Endodermal cell (in vitro differentiated cells): ENCODE results near the gene ZFP57. TPM values are rescaled to one million over a fixed set of nuclear protein-coding genes. Genes with fewer than 3 reads are reported as not detected.

ENCODE experiments used
- DNase-seq: peaks from one replicate; pipeline ENCODE4 v3.0.0-alpha.2; 2017
- H3K27ac ChIP-seq: 2 replicates; pipeline ENCODE4 v1.5.1; 2013; ENCODE audit warnings: mild to moderate bottlenecking, low read depth, low read length, moderate library complexity
- H3K27me3 ChIP-seq: 2 replicates; pipeline ENCODE4 v1.6.1; 2013; ENCODE audit warnings: mild to moderate bottlenecking, low read length, moderate library complexity; ENCODE audit not compliant: insufficient read depth, control insufficient read depth, poor library complexity, severe bottlenecking
- H3K36me3 ChIP-seq: 2 replicates; pipeline ENCODE4 v1.7.0; 2013; ENCODE audit warnings: mild to moderate bottlenecking, low read length, moderate library complexity; ENCODE audit not compliant: control insufficient read depth, insufficient read depth
- H3K4me1 ChIP-seq: one replicate; pipeline ENCODE4 v1.7.0; 2013; ENCODE audit warnings: low read length; ENCODE audit not compliant: control insufficient read depth, insufficient read depth
- H3K4me3 ChIP-seq: 2 replicates; pipeline ENCODE4 v1.5.1; 2013; ENCODE audit warnings: mild to moderate bottlenecking, low read length, moderate library complexity
- H3K9ac ChIP-seq: 2 replicates; pipeline ENCODE4 v1.6.1; 2013; ENCODE audit warnings: mild to moderate bottlenecking, low read length, moderate library complexity; ENCODE audit not compliant: poor library complexity, severe bottlenecking; ENCODE audit errors: extremely low read depth
- H3K9me3 ChIP-seq: 2 replicates; pipeline ENCODE4 v1.6.1; 2013; ENCODE audit warnings: mild to moderate bottlenecking, low read length, moderate library complexity; ENCODE audit not compliant: control insufficient read depth
- H3K27ac Mint-ChIP-seq: 2 replicates; pipeline ENCODE4 v1.8.0; 2020; ENCODE audit warnings: mixed read lengths
- H3K27me3 Mint-ChIP-seq: 2 replicates; pipeline ENCODE4 v1.8.0; 2021; ENCODE audit warnings: mild to moderate bottlenecking, mixed read lengths; ENCODE audit not compliant: insufficient read depth
- H3K36me3 Mint-ChIP-seq: 2 replicates; pipeline ENCODE4 v1.8.0; 2020; ENCODE audit warnings: low read depth, mixed read lengths
- H3K4me1 Mint-ChIP-seq: 2 replicates; pipeline ENCODE4 v1.8.0; 2020; ENCODE audit warnings: mixed read lengths
- H3K4me3 Mint-ChIP-seq: 2 replicates; pipeline ENCODE4 v1.8.0; 2020; ENCODE audit warnings: mild to moderate bottlenecking, moderate library complexity, mixed read lengths
- H3K9me3 Mint-ChIP-seq: 2 replicates; pipeline ENCODE4 v1.8.0; 2020; ENCODE audit warnings: mild to moderate bottlenecking, mixed read lengths
- WGBS, 2 experiments: methylation state at CpG; one replicate each; pipeline versions ENCODE4 v1.1.5 to v1.1.7; 2013; ENCODE audit warnings: missing lambda C conversion rate in 2 of 2, mixed read lengths in 1 of 2; ENCODE audit not compliant: insufficient coverage in 1 of 2, insufficient read length in 1 of 2; 5-methylcytosine and 5-hydroxymethylcytosine counted together
- total RNA-seq, 2 donors: library from RNA; stranded (reverse); fragmentation: NEBNext Ultra II Directional in 1 of 2; extraction: Animal tissue kit (Norgen Biotek cat#: 25700) in 1 of 2; gene quantifications; 2 replicates in 1 of 2; 3 replicates in 1 of 2; pipeline ENCODE4 v1.2.1, GENCODE V29; 2021
- TF ChIP-seq, protein P1 (sequence below): fragments of 200-600 bp; sonication (generic); conservative IDR thresholded peaks from 2 replicates; pipeline ENCODE4 v1.5.0; 2021; ENCODE audit warnings: antibody characterized with exemption, mild to moderate bottlenecking

Gene ZFP57
- total RNA-seq, 2 donors from 2014 or later = 0.24 to 0.59 TPM

DNA sequence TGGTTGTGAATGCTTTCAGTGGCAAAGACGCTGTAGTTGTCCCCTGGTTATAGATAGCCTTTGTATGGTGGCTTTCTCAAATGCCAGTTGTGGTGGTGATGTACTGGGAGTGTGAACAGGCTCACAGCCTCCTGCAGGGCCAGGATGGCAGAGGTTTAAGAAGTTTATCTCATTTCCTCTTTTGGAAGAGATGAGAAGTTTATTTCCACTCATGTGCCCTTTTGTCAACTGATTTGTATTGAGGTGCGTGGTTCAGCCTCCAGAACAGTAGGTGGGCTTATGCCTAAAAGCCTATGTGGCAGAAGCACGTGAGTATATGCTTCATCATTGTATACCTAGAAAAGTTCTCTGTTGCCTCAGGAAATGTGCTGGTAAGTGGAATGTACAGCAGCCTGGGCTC lies 13.7 kb upstream of the ZFP57 start:
- Mint-ChIP-seq H3K9me3 (peaks cover 7% of the 10 kb centered on the region), H3K4me3 (no peak overlapping the region), H3K27ac (no peak overlapping the region), H3K27me3 (no peaks in the 10 kb centered on the region), H3K36me3 (no peaks in the 10 kb centered on the region), H3K4me1 (no peaks in the 10 kb centered on the region)
- peaks cover 6% of the 10 kb centered on the region for H3K9me3 ChIP-seq
- 89 to 100% methylated on average over 2 to 3 of the region's 3 CpGs for WGBS, 2 experiments
- no peak overlapping the region for H3K4me3 ChIP-seq
- no peaks in the 10 kb centered on the region for H3K4me1 ChIP-seq
- H3K36me3 ChIP-seq = no peaks in the 10 kb centered on the region
- TF ChIP-seq, protein P1, sequence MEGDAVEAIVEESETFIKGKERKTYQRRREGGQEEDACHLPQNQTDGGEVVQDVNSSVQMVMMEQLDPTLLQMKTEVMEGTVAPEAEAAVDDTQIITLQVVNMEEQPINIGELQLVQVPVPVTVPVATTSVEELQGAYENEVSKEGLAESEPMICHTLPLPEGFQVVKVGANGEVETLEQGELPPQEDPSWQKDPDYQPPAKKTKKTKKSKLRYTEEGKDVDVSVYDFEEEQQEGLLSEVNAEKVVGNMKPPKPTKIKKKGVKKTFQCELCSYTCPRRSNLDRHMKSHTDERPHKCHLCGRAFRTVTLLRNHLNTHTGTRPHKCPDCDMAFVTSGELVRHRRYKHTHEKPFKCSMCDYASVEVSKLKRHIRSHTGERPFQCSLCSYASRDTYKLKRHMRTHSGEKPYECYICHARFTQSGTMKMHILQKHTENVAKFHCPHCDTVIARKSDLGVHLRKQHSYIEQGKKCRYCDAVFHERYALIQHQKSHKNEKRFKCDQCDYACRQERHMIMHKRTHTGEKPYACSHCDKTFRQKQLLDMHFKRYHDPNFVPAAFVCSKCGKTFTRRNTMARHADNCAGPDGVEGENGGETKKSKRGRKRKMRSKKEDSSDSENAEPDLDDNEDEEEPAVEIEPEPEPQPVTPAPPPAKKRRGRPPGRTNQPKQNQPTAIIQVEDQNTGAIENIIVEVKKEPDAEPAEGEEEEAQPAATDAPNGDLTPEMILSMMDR = no peak
- H3K9ac ChIP-seq = no peak overlapping the region
- no peak overlapping the region for H3K27ac ChIP-seq
- no peaks in the 10 kb centered on the region for H3K27me3 ChIP-seq
- no peak for DNase-seq

DNA sequence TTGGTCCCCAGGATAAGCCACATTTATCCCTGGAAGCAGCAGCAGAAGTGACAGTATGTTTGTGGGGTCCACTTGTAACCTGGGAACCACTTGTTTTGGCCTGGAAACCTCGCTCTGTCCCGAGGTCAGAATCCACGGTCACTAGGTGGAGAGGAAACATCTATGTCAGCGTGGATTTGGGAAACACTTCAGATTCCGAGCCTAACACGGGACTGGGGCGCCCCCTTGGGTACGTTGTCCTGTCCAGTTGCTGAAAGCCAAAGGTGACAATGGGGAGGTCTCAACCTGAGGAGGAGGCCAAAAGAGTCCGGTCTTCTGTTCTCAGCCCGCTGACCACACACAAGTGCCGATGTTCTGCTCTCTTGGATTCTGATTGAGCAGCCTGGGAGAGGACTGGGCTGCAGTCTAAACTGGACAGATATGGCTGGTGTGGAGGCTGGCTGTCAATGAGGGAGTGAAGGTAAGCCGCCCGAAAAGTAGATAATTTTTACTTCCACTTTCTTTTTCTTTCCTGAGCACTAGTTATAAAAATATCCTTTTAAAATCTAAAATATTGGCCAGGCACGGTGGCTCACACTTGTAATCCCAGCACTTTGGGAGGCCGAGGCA lies 4.9 kb upstream of the ZFP57 start:
- TF ChIP-seq, protein P1 = peak; percentile 68
- peak overlapping the region; percentile 5 for H3K4me3 ChIP-seq
- peaks cover 14% of the 10 kb centered on the region for H3K4me1 Mint-ChIP-seq
- 80 to 82% methylated on average over 8 to 15 of the region's 15 CpGs for WGBS, 2 experiments
- peaks cover 10% of the 10 kb centered on the region for H3K9me3 Mint-ChIP-seq
- H3K9ac ChIP-seq = no peak overlapping the region
- no peaks in the 10 kb centered on the region for H3K36me3 ChIP-seq
- H3K4me3 Mint-ChIP-seq = no peak overlapping the region
- peak; percentile 89 for DNase-seq
- no peak overlapping the region for H3K27ac Mint-ChIP-seq
- H3K4me1 ChIP-seq = peaks cover 9% of the 10 kb centered on the region
- H3K27me3 Mint-ChIP-seq = peaks cover 4% of the 10 kb centered on the region
- H3K27ac ChIP-seq = no peak overlapping the region
- H3K27me3 ChIP-seq = no peaks in the 10 kb centered on the region
- no peaks in the 10 kb centered on the region for H3K36me3 Mint-ChIP-seq
- peaks cover 10% of the 10 kb centered on the region for H3K9me3 ChIP-seq

DNA sequence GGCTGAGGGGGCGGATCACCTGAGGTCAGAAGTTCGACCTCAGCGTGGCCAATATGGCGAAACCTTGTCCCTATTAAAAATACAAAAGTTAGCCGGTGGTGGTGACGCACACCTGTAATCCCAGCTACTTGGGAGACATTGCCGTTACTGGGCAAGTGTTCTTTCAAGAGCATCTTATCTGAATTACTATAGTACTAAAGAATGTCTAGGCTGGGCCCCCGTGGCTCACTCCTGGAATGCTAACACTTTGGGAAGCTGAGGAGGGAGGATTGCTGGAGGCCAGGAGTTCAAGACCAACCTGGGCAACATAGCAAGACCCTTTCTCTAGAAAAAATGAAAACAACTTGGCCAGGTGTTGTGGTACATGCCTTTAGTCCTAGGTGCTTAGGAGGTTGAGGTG lies 859 bp upstream of the ZFP57 start:
- Histone ChIP-seq H3K36me3 (no peaks in the 10 kb centered on the region), H3K27me3 (no peaks in the 10 kb centered on the region), H3K4me1 (peaks cover 9% of the 10 kb centered on the region), H3K27ac (no peak overlapping the region), H3K9me3 (peaks cover 10% of the 10 kb centered on the region), H3K4me3 (no peak overlapping the region), H3K9ac (no peak overlapping the region)
- peaks cover 10% of the 10 kb centered on the region for H3K9me3 Mint-ChIP-seq
- no peak for DNase-seq
- 91 to 96% methylated on average over 4 to 8 of the region's 8 CpGs for WGBS, 2 experiments
- H3K27me3 Mint-ChIP-seq = peaks cover 5% of the 10 kb centered on the region
- no peaks in the 10 kb centered on the region for H3K36me3 Mint-ChIP-seq
- H3K27ac Mint-ChIP-seq = no peak overlapping the region
- H3K4me3 Mint-ChIP-seq = no peak overlapping the region
- TF ChIP-seq, protein P1 = no peak
- peaks cover 20% of the 10 kb centered on the region for H3K4me1 Mint-ChIP-seq
